Endothelial cell of umbilical vein (primary cell): ENCODE data around the gene NOD2. TPM values are rescaled to one million over a fixed set of nuclear protein-coding genes. Genes with fewer than 3 reads are reported as not detected.

Source experiments
- BruUV-seq: library from RNA; stranded (reverse); fragments of 400-500 nt; replicated peaks from 2 replicates; lab custom pipeline; 2021; lab: Mats Ljungman, UMichigan
- CTCF ChIA-PET: fragments of 300-600, 350-600 bp; sonication (Branson Sonifier 250); formaldehyde crosslinking; loops from one replicate; lab custom pipeline; 2021; ENCODE audit warnings: antibody characterized with exemption, inconsistent platforms; lab: Charles Lee
- POLR2A ChIA-PET: fragments of 300-600, 350-600 bp; sonication (Branson Sonifier 250); formaldehyde crosslinking; loops from one replicate; lab custom pipeline; 2021; ENCODE audit warnings: antibody characterized with exemption, inconsistent platforms; lab: Charles Lee
- DNase-seq: peaks from one replicate; pipeline ENCODE4 v3.0.0-alpha.2; 2011; ENCODE audit warnings: low read depth, low spot score
- FAIRE-seq: peaks from 2 replicates; lab custom pipeline; 2011; peaks lifted over from hg19 to GRCh38; lab: Jason Lieb, UNC
- H2AFZ ChIP-seq: 2 replicates; pipeline ENCODE4 v1.6.0; 2012; ENCODE audit warnings: low read depth, low read length, control low read depth, inconsistent platforms
- H3K27ac ChIP-seq: 2 replicates; pipeline ENCODE4 v1.5.1; 2011; ENCODE audit warnings: low read depth, mild to moderate bottlenecking, control low read depth, low read length, moderate library complexity; ENCODE audit not compliant: insufficient read depth
- H3K27me3 ChIP-seq, 2 experiments: 2 replicates each; pipeline versions ENCODE4 v1.6.0 to v1.6.1; 2011; ENCODE audit warnings: low read length in 2 of 2, mixed read lengths in 1 of 2; ENCODE audit not compliant: control insufficient read depth in 2 of 2, insufficient read depth in 2 of 2
- H3K36me3 ChIP-seq, 2 experiments: 2 replicates in 1 of 2; 3 replicates in 1 of 2; pipeline ENCODE4 v1.5.1; 2011; ENCODE audit warnings: low read length in 2 of 2, mild to moderate bottlenecking in 1 of 2, moderate library complexity in 1 of 2; ENCODE audit not compliant: control insufficient read depth in 2 of 2, insufficient read depth in 2 of 2; ENCODE audit errors: extremely low read depth in 1 of 2
- H3K4me1 ChIP-seq: 3 replicates; pipeline ENCODE4 v1.5.1; 2011; ENCODE audit warnings: mild to moderate bottlenecking, low read length; ENCODE audit not compliant: control insufficient read depth, insufficient read depth; ENCODE audit errors: extremely low read depth
- H3K4me2 ChIP-seq: 2 replicates; pipeline ENCODE4 v1.6.1; 2011; ENCODE audit warnings: low read length, control low read depth, mixed read lengths; ENCODE audit not compliant: insufficient read depth
- H3K4me3 ChIP-seq, 3 experiments: fragments of 200-600 bp in 1 of 3; sonication (generic), shearing (Covaris generic) in 1 of 3; replicated peaks in 1 of 3; 2 replicates each; pipeline ENCODE4 v1.5.1; 2011 to 2016; ENCODE audit warnings: control low read depth in 3 of 3, low read length in 3 of 3, mild to moderate bottlenecking in 2 of 3, inconsistent platforms in 1 of 3, low read depth in 1 of 3, moderate library complexity in 1 of 3; ENCODE audit not compliant: insufficient read depth in 1 of 3
- H3K79me2 ChIP-seq: 2 replicates; pipeline ENCODE4 v1.6.0; 2012; ENCODE audit warnings: low read length, inconsistent platforms; ENCODE audit not compliant: control insufficient read depth, insufficient read depth
- H3K9ac ChIP-seq: replicated peaks from 2 replicates; pipeline ENCODE3; 2011; ENCODE audit warnings: low read length, control low read depth; ENCODE audit not compliant: insufficient read depth; ENCODE audit errors: extremely low read depth
- H3K9me1 ChIP-seq: replicated peaks from 3 replicates; pipeline ENCODE4 v1.6.0; 2011; ENCODE audit warnings: mild to moderate bottlenecking, low read length; ENCODE audit not compliant: control insufficient read depth, insufficient read depth; ENCODE audit errors: extremely low read depth
- H3K9me3 ChIP-seq: replicated peaks from 2 replicates; pipeline ENCODE4 v1.5.1; 2012; ENCODE audit warnings: low read length, inconsistent platforms; ENCODE audit not compliant: control insufficient read depth, insufficient read depth
- H4K20me1 ChIP-seq: replicated peaks from 2 replicates; pipeline ENCODE3; 2011; ENCODE audit warnings: mild to moderate bottlenecking, low read length; ENCODE audit not compliant: control insufficient read depth, insufficient read depth; ENCODE audit errors: extremely low read depth
- CTCF ChIP-seq, 2 donors: IDR thresholded peaks; 1 replicate in 1 of 2; 2 replicates in 1 of 2; pipeline ENCODE4 v1.5.1; 2011; ENCODE audit warnings: low read length in 2 of 2, mild to moderate bottlenecking in 2 of 2, moderate library complexity in 2 of 2, control low read depth in 1 of 2, inconsistent platforms in 1 of 2, low read depth in 1 of 2; ENCODE audit not compliant: insufficient read depth in 1 of 2; ENCODE audit errors: extremely low read depth in 1 of 2
- EZH2 ChIP-seq: IDR thresholded peaks from 2 replicates; pipeline ENCODE4 v1.6.1; 2012; ENCODE audit warnings: borderline replicate concordance, low read depth, mild to moderate bottlenecking, moderate library complexity, low read length, inconsistent platforms; ENCODE audit not compliant: severe bottlenecking
- FOS ChIP-seq: IDR thresholded peaks from 2 replicates; pipeline ENCODE4 v1.6.1; 2011; ENCODE audit warnings: mild to moderate bottlenecking, low read length, moderate library complexity, borderline replicate concordance; ENCODE audit not compliant: insufficient read depth
- GATA2 ChIP-seq: IDR thresholded peaks from 2 replicates; pipeline ENCODE4 v1.7.0; 2011; ENCODE audit warnings: low read depth, mild to moderate bottlenecking, moderate library complexity, mixed read lengths, low read length; ENCODE audit not compliant: insufficient read length, insufficient read depth
- JUN ChIP-seq: IDR thresholded peaks from 2 replicates; pipeline ENCODE4 v1.6.1; 2011; ENCODE audit warnings: borderline replicate concordance, low read depth; ENCODE audit not compliant: insufficient read length, insufficient read depth
- MYC ChIP-seq: IDR thresholded peaks from one replicate; pipeline ENCODE4 v1.6.1; 2011; ENCODE audit warnings: mild to moderate bottlenecking, low read depth, low read length
- POLR2A ChIP-seq: IDR thresholded peaks from 2 replicates; pipeline ENCODE4 v1.6.1; 2012; ENCODE audit warnings: low read depth, mild to moderate bottlenecking, control low read depth, low read length
- POLR2AphosphoS5 ChIP-seq: IDR thresholded peaks from 2 replicates; pipeline ENCODE4 v1.6.1; 2012; ENCODE audit warnings: low read depth, mild to moderate bottlenecking, control low read depth, low read length, moderate library complexity; ENCODE audit not compliant: insufficient read depth
- dilution Hi-C: fragments of 300-500 bp; cut with MboI; formaldehyde crosslinking; loops from one replicate; pipeline ENCODE4 v1.15.0; 2019; ENCODE audit warnings: low sequenced_read_pairs; ENCODE audit not compliant: extremely low pct_ligation_motif_present
- intact Hi-C: fragments of 100-400 bp; cut with micrococcal nuclease; formaldehyde crosslinking; loops from one replicate; pipeline ENCODE4 v1.10.0; 2022
- polyA plus RNA-seq, 4 experiments: library from polyadenylated mRNA; depleted of rRNA in 3 of 4; stranded (reverse) in 3 of 4; unstranded in 1 of 4; fragments of >200 nt; gene quantifications; 2 replicates each; pipeline versions ENCODE4 v1.2.1 to v1.2.3, GENCODE V29; 2011 to 2012; ENCODE audit warnings: missing spikeins in 1 of 4
- total RNA-seq: library from RNA; stranded (reverse); gene quantifications from 2 replicates; pipeline ENCODE4 v1.2.3, GENCODE V29; 2021
- TF ChIP-seq, protein P1 (sequence below): IDR thresholded peaks from 2 replicates; pipeline ENCODE4 v1.6.1; 2011; ENCODE audit not compliant: insufficient read depth, insufficient read length

NOD2 gene
- total and polyA plus RNA-seq, 2 donors (not counting 3 experiments of a cell fraction or from before 2014, with no cell fraction given): 0.07 to 0.58 TPM

DNA sequence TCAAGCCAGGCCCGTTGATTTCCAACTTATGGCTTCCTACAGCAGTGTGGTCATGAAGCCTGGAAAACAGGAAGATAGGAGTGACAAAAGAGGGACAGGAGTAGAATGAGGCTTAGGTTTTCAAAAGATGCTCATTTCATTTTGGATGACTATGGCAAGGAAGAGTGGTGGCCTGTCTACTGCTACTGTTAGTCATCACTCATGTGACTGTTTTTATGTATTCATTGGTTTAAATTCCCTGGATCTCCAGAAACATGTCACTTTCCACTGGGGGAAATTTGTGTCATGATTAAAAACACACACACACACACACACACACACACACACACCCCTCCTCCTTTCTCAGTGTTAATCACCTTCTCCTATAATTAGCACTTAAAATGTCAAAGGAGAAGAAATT lies 47.3 kb downstream of the NOD2 start:
- H3K9ac ChIP-seq: no peak overlapping the region
- no peaks in the 10 kb centered on the region for H4K20me1 ChIP-seq
- no peaks in the 10 kb centered on the region for H3K79me2 ChIP-seq
- DNase-seq (no peak), FAIRE-seq (no peak)
- H3K4me3 ChIP-seq: no peak overlapping the region
- no peaks in the 10 kb centered on the region for H3K36me3 ChIP-seq
- peaks cover 11% of the 10 kb centered on the region for H3K4me1 ChIP-seq
- ChIA-PET CTCF (interaction anchor here (2.1 kb wide), 2 partner anchors 66 to 75 kb away, joined by 15 to 24 read pairs; no protein-coding TSS in a partner anchor), POLR2A (no interaction called here)
- H3K4me2 ChIP-seq: peak overlapping the region; percentile 95
- H3K9me1 ChIP-seq: no peaks in the 10 kb centered on the region
- no peak overlapping the region for H3K27ac ChIP-seq
- intact Hi-C loops (loop anchor here (2.0 to 10.0 kb wide), 4 partner anchors 193 to 586 kb away; partner anchors contain the start of genes NKD1 and TENT4B), dilution Hi-C loops (no loop called here)
- no peaks in the 10 kb centered on the region for H3K9me3 ChIP-seq
- no TSS peak for BruUV-seq
- H3K27me3 ChIP-seq: peaks cover 2 to 3% of the 10 kb centered on the region in 2 experiments
- no peak overlapping the region for H2AFZ ChIP-seq
- TF ChIP-seq EZH2 (no peak), POLR2A (no peak), MYC (no peak), GATA2 (no peak), POLR2AphosphoS5 (no peak), JUN (no peak), CTCF (IDR thresholded peaks at IDR 0.05; ENCODE audit: extremely low read depth in 1 of 2, insufficient read depth in 1 of 2, low read depth in 1 of 2, low read length in 2 of 2) (no peak), FOS (no peak)
- TF ChIP-seq, protein P1, sequence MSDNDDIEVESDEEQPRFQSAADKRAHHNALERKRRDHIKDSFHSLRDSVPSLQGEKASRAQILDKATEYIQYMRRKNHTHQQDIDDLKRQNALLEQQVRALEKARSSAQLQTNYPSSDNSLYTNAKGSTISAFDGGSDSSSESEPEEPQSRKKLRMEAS: no peak
